GM18951 (cell line): ENCODE data around the gene SEC24D.

Experiments used
- POLR2A ChIP-seq: IDR thresholded peaks from 4 replicates; pipeline ENCODE4 v1.6.1; 2011; ENCODE audit warnings: mild to moderate bottlenecking; ENCODE audit not compliant: insufficient read length, insufficient read depth; ENCODE audit errors: extremely low read depth
- in situ Hi-C: fragments of 300-500 bp; cut with MboI; formaldehyde crosslinking; loops from one replicate; pipeline ENCODE4 v1.12.0; 2022; ENCODE audit warnings: low sequenced_read_pairs, mixed read lengths, inconsistent platforms; ENCODE audit not compliant: unreplicated experiment

Gene SEC24D

DNA sequence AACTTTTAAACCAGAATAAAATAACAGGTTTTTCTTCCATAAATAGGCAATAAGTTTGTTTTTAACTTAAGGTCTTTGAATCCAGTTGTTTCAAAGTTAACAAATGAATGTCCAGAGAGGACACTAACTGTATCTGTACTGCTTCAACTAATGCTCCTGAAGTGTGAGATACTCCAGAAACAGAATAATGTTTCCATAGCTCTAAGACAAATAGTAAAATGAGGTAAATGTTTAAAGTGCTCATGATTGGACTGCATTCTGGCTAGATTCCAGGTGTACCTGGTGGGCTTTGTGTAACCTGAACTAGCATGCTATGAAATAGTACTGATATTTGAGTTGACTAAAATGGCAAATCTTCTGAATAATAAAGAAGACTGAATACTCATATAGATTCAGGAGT is 99.0 kb downstream of the SEC24D start:
- TF ChIP-seq POLR2A, result no peak
- in situ Hi-C loops, result no loop called here

DNA sequence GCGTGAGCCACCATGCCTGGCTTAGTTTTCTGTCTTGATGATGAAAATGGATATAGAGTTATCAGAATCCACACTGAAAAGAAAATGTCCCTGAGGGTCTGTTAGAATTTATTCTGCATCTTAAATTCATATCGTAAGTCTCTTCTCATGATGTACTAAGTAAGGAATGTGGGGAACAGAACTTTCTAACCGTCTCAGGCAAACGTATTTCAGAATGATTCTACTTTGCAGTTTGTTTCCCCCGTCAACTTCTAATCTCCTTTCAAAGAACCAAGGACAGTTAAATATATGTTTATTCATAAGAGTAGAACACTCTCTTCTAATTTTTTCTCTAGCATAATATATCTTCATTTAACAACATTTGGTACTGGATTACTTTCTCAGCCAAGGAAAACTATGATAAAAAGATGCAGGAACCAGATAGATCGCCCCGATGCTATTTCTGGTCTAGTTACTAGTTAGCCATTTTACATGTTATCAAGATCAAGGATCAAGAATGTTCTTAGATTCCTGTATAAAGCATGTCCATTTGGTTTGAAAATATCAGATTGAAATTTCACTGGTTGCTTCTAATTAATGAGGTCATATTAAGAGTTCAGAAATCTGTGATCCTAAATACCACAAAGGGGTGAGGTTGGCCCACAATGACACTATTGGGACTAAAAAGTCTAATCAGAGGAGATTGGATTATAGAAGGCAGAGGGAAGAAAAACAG is 101.3 kb downstream of the SEC24D start:
- TF ChIP-seq POLR2A, result no peak
- in situ Hi-C loops, result no loop called here

GRCh38 chr4:118732591-118733330 is 103.2 kb downstream of the SEC24D start:
- no peak for TF ChIP-seq POLR2A
- in situ Hi-C loops, result no loop called here

- no peak for TF ChIP-seq POLR2A
- in situ Hi-C loops, result no loop called here
Measured at GRCh38 chr4:118730683-118731082, 105.2 kb downstream of the SEC24D start.

DNA sequence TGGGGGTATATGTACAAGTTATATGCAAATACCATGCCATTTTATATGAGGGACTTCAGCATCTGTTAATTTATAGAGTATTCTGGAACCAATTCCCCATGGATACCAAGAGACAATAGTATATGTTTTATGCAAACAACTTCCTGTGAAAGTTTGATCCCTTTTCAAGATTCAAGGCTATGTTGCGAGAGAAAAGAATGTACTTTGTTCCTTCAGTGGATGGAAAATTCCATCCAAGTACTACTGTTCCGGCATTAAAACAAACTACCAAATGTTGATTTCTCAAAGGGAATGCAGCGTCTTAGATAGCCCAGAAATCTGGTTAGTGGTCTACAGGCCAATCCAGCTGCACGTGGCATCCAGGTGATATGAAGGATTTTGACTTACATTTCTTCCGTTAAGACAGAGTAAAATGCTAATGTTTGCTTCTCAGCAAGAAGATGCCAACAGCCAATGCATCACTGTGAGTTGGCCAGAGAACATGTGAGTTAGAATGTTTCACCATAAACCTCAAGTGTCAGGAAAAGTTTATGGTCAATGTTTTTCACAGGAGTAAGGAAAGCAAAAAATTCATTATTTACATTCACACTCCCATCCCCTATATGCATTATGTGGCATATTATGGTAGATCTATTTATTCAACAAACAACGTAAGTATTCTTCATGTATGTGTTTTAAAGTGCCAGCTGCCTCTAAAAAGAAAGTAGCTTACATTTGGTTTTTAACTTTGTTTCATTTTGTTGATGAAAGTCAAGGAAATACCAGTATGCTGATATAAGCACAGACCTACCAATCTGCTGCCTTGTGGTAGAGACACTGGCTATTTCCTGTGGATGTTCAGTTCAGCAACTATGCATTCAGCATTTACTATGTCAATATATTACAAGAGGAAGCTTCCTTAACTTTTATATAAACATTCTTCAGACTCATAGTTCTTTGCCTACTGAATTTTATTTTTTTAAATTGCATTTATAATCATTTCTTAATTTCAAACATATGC is 106.3 kb downstream of the SEC24D start:
- TF ChIP-seq POLR2A, result no peak
- in situ Hi-C loops, result no loop called here

DNA sequence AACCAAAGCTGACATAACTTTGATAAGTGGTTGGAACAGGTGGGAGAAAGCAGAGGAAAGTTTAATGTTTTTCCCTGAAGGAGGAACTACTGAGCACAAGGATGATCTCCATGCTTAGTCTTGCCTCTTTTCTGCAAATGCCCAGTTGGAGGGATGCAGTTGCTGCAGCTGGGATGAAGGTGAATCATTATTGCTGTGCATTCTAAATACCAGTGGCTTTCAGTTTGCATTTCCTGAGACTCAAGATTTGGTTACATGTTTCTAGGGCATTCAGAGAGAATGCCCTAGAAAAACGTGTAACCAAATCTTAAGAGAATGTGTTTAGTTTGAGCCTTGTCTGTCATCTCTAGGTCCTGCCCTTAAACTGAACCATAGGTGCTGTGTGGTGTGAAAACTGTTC is 108.6 kb downstream of the SEC24D start:
- TF ChIP-seq POLR2A, result no peak
- in situ Hi-C loops, result no loop called here

DNA sequence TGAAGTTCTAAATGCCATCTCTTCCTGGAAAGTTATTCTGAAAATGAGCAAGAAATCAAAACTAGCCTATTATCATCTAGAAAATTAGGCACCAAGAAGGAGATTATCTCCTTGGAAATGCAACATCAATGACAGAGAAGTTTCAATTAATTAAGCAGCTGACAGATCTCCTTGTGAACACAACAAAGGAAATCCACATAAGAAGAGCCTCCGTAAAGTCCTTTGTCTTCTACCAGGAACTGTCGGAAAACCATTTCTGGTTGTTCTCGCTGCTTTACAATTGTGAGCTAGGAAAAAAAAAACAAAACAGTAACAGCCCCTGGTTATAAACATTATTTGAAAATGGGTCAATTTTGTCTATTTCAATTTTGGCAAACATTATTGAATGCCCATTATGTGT is 112.6 kb downstream of the SEC24D start:
- TF ChIP-seq POLR2A, result no peak
- in situ Hi-C loops, result no loop called here

- TF ChIP-seq POLR2A, result no peak
- in situ Hi-C loops, result no loop called here
Measured at GRCh38 chr4:118721752-118722151, 114.2 kb downstream of the SEC24D start.

GRCh38 chr4:118718511-118719170 is 117.3 kb downstream of the SEC24D start:
- in situ Hi-C loops, result no loop called here
- no peak for TF ChIP-seq POLR2A

DNA sequence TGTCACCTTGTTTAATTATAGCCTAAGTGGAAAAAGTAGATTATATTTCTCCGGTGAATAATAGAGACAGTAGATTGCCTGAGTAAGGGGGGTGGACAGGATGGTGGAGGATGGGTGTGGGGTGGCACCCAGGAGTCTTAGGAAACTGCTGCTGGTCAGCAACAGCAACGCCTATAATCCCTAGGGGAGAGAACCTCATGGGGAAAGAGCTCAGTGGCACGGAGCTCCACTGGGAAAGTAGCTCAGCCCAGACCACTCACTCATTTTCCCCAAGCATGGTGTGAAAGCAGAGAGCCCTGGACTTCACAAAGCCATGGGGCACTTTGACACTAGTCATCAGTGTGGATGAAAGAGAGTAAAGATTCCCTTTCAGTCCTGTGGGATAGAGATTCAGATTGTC is 119.6 kb downstream of the SEC24D start:
- in situ Hi-C loops, result no loop called here
- TF ChIP-seq POLR2A, result no peak

DNA sequence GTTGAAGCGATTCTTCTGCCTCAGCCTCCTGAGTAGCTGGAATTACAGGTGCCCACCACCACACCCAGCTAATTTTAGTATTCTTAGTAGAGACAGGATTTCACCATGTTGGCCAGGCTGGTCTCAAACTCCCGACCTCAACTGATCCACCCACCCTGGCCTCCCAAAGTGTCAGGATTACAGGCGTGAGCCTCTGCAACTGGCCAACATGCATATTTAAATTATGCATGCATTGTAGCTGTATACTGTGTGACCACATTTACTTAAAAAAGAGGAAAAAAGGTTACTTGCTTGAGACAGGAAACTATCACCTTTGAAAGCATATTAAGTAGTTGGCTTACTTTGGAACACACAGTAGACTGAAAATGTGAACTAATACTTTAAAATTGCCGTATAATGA is 121.2 kb downstream of the SEC24D start:
- no peak for TF ChIP-seq POLR2A
- in situ Hi-C loops, result no loop called here

GRCh38 chr4:118712872-118713271 is 123.1 kb downstream of the SEC24D start:
- in situ Hi-C loops, result no loop called here
- no peak for TF ChIP-seq POLR2A

GRCh38 chr4:118711052-118711451 is 124.9 kb downstream of the SEC24D start:
- in situ Hi-C loops, result no loop called here

DNA sequence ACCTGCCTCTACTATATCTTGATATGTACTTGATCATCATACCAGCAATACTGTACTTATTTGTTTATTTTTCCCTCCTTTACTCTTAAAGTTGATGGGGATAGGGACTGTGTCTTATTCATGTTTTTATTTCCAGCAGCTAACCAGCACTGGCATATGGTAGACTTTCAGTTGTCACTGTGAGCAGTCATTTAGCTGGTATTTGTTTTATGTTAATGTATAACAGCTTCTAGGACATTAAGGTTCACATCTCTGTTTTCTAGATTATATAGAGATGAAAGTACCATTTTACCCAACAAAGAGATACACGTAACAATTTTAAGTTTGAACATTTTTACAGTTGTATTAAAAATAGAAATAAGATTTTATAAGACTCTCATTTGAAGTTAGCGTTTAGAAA is 132.8 kb downstream of the SEC24D start:
- no peak for TF ChIP-seq POLR2A
- in situ Hi-C loops, result no loop called here

More at GRCh38 chr4:118711052-118711451, 124.9 kb downstream of the SEC24D start:
- no peak for TF ChIP-seq POLR2A
